ENCODE results near the gene PHAX.
A peak's percentile ranks its signal among the peaks of the same experiment; 100 is the strongest.
"Not testable (repeated sequence)": the region's sequence is repeated elsewhere in the genome, so short reads cannot be mapped to it uniquely, and the experiment has no call there.

The PHAX gene, protein sequence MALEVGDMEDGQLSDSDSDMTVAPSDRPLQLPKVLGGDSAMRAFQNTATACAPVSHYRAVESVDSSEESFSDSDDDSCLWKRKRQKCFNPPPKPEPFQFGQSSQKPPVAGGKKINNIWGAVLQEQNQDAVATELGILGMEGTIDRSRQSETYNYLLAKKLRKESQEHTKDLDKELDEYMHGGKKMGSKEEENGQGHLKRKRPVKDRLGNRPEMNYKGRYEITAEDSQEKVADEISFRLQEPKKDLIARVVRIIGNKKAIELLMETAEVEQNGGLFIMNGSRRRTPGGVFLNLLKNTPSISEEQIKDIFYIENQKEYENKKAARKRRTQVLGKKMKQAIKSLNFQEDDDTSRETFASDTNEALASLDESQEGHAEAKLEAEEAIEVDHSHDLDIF

DNA sequence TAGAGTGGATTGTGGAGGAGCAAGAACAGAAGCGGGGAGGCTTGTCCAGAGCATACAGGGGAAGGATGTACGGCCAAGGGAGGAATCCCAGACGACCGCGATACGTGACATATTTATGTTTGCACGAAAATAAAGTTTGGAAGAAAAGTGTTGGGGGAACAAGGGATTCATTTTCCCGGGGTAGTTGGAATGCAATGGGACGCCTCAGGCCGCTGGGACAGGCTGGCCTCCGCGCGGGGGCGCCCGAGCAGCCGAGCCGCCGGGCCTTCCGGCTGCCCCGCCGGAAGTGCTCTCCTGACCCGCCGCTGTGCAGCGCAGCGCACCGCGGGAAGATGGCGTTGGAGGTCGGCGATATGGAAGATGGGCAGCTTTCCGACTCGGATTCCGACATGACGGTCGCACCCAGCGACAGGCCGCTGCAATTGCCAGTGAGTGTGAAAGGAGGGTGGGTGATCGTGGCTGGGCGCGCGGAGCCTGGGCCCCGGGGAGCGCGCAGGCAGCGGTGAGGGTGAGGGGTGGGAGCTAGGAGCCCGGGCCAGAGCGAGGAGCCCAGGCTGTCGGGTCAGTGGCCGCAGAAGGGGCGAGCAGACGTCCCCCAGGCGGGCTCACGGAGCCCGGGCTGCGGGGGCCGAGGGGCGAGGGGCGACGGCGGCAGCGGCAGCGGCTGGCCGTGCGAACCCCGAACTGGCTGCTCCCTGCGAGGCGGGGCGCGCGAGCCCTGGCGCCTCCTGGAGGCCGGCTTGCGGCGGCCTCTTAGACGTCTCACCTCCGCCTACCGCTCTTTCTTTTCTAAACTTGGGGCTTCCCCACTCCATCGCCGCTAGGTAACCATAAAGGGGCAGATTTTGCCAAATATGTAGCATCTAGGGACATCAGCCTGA lies at the start of gene PHAX:
Gene PHAX (plus strand): TSS at position 317 of the 881 bp plus-strand sequence. CDS start 16 bp downstream, at position 333.
- H3K27ac Mint-ChIP-seq, result peak within 1 kb of the TSS; percentile 92
- peaks cover 10% of the 10 kb centered on the region for H3K27me3 Mint-ChIP-seq
- DNase-seq, result peak; percentile 77
- no peaks in the 10 kb centered on the region for H3K9me3 Mint-ChIP-seq
- peaks cover 15% of the 10 kb centered on the region for H3K36me3 Mint-ChIP-seq
- peaks cover 31% of the 10 kb centered on the region for H3K4me1 Mint-ChIP-seq
- CTCF ChIA-PET, result interaction anchor here (1.0 to 2.2 kb wide), 9 partner anchors 9 to 266 kb away, joined by 3 to 6 read pairs (median 4); no protein-coding TSS in a partner anchor
- peak within 1 kb of the TSS; percentile 85 for H3K4me3 Mint-ChIP-seq

DNA sequence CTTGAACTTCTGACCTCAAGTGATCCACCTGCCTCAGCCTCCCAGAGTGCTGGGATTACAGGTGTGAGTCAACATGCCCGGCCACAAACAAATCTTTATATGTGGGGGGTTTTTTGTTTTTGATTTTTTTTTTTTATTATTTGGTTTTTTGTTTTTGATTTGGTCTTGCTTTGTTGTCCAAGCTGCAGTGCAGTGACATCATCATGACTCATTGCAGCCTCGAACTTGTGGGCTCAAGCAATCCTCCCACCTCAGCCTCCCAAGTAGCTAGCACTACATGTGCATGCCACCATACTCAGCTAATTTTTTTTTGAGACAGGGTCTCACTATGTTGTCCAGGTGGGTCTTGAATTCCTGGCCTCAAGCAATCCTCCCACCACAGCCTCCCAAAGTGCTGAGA lies 48.1 kb upstream of the PHAX start:
- CTCF ChIA-PET, result no interaction called here
- Mint-ChIP-seq H3K27me3 (no peaks in the 10 kb centered on the region), H3K4me1 (no peaks in the 10 kb centered on the region), H3K36me3 (no peaks in the 10 kb centered on the region), H3K9me3 (no peaks in the 10 kb centered on the region), H3K27ac (no peak overlapping the region), H3K4me3 (no peak overlapping the region)
- DNase-seq, result no peak

DNA sequence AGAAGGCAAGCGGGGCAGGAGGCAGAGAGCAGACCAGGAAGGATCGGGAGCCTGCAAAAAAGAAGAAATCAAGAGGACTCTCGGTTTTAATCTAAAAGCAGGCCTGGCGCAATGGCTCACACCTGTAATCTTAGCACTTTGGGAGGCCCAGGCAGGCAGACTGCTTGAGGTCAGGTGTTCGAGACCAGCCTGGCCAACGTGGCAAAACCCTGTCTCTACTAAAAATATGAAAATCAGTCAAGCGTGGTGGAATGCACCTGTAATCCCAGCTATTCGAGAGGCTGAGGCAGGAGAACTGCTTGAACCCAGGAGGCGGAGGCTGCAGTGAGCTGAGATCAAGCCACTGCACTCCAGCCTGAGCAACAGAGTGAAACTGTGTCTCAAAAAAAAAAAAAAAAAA lies 45.6 kb upstream of the PHAX start:
- H3K4me1 Mint-ChIP-seq, H3K27ac Mint-ChIP-seq, H3K36me3 Mint-ChIP-seq, H3K27me3 Mint-ChIP-seq, CTCF ChIA-PET, H3K4me3 Mint-ChIP-seq, DNase-seq, H3K9me3 Mint-ChIP-seq: not testable (repeated sequence)

DNA sequence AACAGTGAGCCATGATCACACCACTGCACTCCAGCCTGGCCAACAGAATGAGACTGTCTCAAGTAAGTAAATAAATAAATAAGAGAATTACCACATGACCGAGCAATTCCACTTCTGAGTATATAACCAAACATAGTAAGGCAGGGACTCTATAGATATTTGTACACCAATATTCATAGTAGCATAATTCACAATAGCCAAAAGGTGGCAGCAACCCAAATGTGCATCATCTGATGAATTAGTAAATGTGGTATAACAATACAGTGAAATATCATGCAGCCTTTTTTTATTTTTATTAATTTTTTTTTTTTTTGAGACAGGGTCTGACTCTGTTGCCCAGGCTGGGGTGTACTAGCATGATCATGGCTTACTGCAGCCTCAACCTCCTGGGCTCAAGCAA lies 38.8 kb upstream of the PHAX start:
- Mint-ChIP-seq H3K36me3 (no peaks in the 10 kb centered on the region), H3K27me3 (no peaks in the 10 kb centered on the region), H3K4me3 (no peak overlapping the region), H3K4me1 (no peaks in the 10 kb centered on the region), H3K9me3 (no peaks in the 10 kb centered on the region), H3K27ac (no peak overlapping the region)
- no peak for DNase-seq
- CTCF ChIA-PET, result interaction anchor here (0.8 kb wide), 1 partner anchor 1769 kb away, joined by 3 read pairs; no protein-coding TSS in a partner anchor

DNA sequence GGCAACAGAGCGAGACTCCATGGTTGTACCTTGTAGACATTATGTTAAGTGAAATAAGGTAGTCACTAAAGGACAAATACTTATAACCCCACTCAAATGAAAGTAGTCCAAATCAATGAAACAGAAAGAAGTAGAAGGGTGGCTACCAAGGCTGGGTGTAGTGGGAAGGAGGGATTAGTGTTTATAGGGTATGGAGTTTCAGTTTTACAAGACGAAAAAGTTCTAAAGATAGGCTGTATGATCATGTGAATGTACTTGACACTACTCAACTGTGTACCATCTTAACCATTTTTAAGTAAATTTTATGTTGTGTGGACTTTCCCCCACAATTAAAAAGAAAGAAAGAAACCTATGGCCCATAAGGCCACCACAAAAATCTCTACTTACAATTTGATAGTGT lies 37.9 kb upstream of the PHAX start:
- no peak for DNase-seq
- CTCF ChIA-PET, result no interaction called here
- no peaks in the 10 kb centered on the region for H3K4me1 Mint-ChIP-seq
- H3K36me3 Mint-ChIP-seq, result no peaks in the 10 kb centered on the region
- no peak overlapping the region for H3K4me3 Mint-ChIP-seq
- H3K27ac Mint-ChIP-seq, result no peak overlapping the region
- no peaks in the 10 kb centered on the region for H3K9me3 Mint-ChIP-seq
- H3K27me3 Mint-ChIP-seq, result no peaks in the 10 kb centered on the region

DNA sequence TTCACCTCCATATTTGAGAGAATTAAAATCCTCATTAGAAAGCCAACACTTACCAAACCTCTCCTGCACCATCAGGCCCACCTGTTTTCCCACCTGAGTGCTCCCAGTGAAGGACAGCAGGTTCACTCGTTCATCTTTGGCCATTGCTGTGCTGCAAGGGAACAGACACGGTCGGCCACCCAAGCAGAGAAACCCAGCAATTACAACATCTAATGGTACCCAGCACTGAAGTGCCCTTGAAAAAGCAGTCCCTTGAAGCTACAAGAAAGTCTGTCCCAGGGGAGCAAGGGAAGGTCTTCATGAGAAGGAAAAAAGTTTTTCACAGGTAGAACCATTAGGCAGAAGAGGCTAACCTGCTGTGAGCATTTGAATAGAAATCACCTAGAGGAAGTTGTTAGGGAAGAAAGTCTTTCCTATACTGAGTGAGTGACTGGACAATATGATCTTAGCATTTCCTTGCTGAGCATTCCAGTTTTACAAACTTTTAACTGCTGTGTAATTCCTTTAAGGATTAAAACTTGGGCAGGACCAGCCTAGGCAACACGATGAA lies 32.5 kb upstream of the PHAX start:
- CTCF ChIA-PET, result interaction anchor here (0.6 kb wide), 1 partner anchor 108 kb away, joined by 3 read pairs; no protein-coding TSS in a partner anchor
- no peaks in the 10 kb centered on the region for H3K4me1 Mint-ChIP-seq
- peaks cover 7% of the 10 kb centered on the region for H3K27me3 Mint-ChIP-seq
- H3K4me3 Mint-ChIP-seq, result no peak overlapping the region
- no peaks in the 10 kb centered on the region for H3K9me3 Mint-ChIP-seq
- DNase-seq, result no peak
- no peaks in the 10 kb centered on the region for H3K36me3 Mint-ChIP-seq
- no peak overlapping the region for H3K27ac Mint-ChIP-seq

DNA sequence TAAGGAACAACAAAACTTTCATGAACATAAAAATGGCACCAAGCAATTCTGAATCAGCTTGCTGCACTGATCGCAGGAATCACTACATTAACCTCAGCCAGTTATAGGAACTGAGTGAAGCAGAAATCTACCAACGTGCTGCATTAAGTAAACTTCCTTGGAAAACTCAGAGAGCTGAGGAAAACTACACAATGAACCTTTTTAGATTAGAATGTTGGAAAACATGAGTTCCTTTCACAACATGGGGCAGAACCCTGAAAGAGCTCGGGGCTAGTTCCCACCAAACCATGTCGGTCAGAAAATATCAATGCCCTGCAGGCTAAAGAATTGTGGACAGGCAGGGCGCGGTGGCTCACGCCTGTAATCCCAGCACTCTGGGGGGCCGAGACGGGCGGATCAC lies 25.1 kb upstream of the PHAX start:
- Mint-ChIP-seq H3K4me1 (no peaks in the 10 kb centered on the region), H3K36me3 (no peaks in the 10 kb centered on the region), H3K27ac (no peak overlapping the region), H3K27me3 (peaks cover 3% of the 10 kb centered on the region), H3K9me3 (no peaks in the 10 kb centered on the region), H3K4me3 (no peak overlapping the region)
- CTCF ChIA-PET, result no interaction called here
- no peak for DNase-seq

DNA sequence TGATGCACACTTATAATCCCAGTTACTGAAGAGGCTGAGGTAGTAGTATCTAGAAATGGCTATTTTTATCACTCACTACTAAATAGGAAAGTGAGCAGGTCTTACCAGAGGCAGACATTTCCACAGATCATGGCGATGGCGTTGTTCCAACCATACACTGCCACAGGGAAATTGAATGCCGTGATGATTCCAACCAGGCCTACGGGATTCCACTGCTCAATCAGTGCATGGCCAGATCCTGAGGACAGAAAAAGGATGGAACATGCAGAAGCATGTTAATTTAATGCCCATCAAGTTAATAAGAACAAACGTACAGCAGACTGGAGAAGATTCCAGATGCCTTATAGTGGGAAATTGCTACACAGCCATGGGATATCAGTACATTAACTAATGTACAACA lies 23.8 kb upstream of the PHAX start:
- no peak for DNase-seq
- Mint-ChIP-seq H3K4me3 (no peak overlapping the region), H3K4me1 (no peaks in the 10 kb centered on the region), H3K27me3 (peaks cover 3% of the 10 kb centered on the region), H3K9me3 (no peaks in the 10 kb centered on the region), H3K27ac (no peak overlapping the region), H3K36me3 (no peaks in the 10 kb centered on the region)
- CTCF ChIA-PET, result no interaction called here

DNA sequence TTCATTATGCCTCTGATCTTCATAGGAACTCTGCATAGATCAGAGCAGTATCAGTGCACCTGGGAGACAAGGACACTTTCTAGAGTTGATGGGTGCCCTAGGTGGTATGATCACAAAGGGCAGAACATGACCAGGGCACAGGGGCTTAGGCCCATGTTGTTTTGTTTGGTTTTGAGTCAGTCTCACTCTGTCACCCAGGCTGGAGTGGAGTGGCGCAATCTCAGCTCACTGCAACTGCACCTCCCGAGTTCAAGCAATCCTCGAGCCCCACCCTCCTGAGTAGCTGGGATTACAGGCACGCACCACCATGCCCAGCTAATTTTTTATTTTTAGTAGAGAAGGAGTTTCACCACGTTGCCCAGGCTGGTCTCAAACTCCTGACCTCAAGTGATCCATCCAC lies 23.3 kb upstream of the PHAX start:
- Mint-ChIP-seq H3K36me3 (no peaks in the 10 kb centered on the region), H3K9me3 (no peaks in the 10 kb centered on the region), H3K4me3 (no peak overlapping the region), H3K27ac (no peak overlapping the region), H3K27me3 (no peaks in the 10 kb centered on the region), H3K4me1 (no peaks in the 10 kb centered on the region)
- CTCF ChIA-PET, result no interaction called here
- DNase-seq, result no peak

DNA sequence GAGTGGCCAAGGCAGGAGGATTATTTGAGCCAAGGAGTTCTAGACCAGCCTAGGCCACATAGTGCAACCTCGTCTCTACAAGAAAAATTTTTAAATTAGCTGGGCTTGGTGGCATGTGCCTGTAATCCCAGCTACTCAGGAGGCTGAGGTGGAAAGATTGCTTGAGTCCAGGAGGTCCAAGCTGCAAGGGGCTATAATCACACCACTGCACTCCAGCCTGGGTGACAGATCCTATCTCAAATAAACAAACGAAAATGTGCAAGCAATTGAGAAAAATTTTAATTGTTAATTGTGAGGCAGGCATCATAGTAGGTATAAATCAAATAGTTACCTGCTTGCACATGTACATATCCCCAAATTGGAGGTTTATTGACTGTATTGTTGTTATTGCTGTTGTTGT lies 21.0 kb upstream of the PHAX start:
- Mint-ChIP-seq H3K36me3 (no peaks in the 10 kb centered on the region), H3K9me3 (no peaks in the 10 kb centered on the region), H3K27me3 (no peaks in the 10 kb centered on the region), H3K4me3 (no peak overlapping the region), H3K4me1 (no peaks in the 10 kb centered on the region), H3K27ac (no peak overlapping the region)
- CTCF ChIA-PET, result no interaction called here
- no peak for DNase-seq

DNA sequence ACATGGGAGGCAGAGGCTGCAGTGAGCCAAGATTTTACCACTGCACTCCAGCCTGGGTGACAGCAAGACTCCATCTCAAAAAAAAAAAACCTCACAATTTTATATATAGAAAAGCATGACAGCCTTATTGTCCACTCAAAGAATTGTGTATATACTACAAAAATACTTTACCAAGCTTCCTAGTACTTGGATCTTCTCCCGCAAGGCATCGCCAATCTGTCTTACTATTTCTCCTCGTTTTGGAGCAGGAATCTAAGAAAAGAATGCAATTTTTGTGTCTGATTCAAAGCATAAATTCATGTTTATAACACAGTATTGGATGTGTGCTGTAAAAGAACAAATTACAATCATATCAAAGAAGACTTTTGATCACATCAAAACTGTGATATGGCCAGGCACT lies 17.0 kb upstream of the PHAX start:
- CTCF ChIA-PET, result no interaction called here
- Mint-ChIP-seq H3K36me3 (no peaks in the 10 kb centered on the region), H3K4me1 (no peaks in the 10 kb centered on the region), H3K4me3 (no peak overlapping the region), H3K27ac (no peak overlapping the region), H3K27me3 (peaks cover 7% of the 10 kb centered on the region), H3K9me3 (no peaks in the 10 kb centered on the region)
- DNase-seq, result no peak

DNA sequence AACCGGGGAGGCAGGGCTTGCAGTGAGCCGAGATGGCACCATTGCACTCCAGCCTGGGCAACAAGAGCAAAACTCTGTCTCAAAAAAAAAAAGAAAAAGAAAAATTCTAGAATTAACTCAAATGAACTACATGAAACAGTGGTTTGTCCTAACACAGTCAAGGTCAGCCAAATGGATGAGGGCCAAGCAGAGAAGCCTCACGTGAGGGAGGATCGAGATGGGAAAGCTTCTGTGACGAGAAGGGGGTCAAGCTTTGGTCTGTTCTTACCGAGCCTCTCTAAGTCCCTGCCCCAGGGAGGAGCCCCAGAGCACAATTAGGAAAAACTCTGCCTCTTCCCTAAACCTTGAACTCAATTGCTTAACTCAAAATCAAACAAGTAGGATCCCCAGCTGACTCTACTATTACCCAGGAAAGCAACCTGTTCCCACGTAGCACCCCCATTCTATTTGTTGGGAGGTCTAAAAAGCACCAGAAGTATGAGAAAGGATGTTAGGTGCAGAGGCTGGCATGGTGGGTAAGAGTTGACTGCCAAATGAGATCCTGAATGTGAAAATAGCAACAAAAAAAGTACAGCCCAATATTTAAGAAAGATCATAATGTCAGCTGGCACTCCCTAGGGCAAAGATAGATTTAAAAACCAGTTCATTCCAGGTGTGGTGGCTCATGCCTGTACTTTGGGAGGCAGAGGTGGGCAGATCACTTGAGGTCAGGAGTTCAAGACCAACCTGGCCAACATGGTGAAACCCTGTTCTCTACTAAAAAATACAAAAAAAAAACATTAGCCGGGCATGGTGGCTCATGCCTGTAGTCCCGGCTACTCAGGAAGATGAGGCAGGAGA lies 13.0 kb upstream of the PHAX start:
- H3K27me3 Mint-ChIP-seq, result peaks cover 10% of the 10 kb centered on the region
- no peak overlapping the region for H3K27ac Mint-ChIP-seq
- H3K4me3 Mint-ChIP-seq, result no peak overlapping the region
- no peaks in the 10 kb centered on the region for H3K4me1 Mint-ChIP-seq
- no peak for DNase-seq
- H3K9me3 Mint-ChIP-seq, result no peaks in the 10 kb centered on the region
- CTCF ChIA-PET, result interaction anchor here (0.6 kb wide), 1 partner anchor 43 kb away, joined by 3 read pairs; no protein-coding TSS in a partner anchor
- H3K36me3 Mint-ChIP-seq, result no peaks in the 10 kb centered on the region

DNA sequence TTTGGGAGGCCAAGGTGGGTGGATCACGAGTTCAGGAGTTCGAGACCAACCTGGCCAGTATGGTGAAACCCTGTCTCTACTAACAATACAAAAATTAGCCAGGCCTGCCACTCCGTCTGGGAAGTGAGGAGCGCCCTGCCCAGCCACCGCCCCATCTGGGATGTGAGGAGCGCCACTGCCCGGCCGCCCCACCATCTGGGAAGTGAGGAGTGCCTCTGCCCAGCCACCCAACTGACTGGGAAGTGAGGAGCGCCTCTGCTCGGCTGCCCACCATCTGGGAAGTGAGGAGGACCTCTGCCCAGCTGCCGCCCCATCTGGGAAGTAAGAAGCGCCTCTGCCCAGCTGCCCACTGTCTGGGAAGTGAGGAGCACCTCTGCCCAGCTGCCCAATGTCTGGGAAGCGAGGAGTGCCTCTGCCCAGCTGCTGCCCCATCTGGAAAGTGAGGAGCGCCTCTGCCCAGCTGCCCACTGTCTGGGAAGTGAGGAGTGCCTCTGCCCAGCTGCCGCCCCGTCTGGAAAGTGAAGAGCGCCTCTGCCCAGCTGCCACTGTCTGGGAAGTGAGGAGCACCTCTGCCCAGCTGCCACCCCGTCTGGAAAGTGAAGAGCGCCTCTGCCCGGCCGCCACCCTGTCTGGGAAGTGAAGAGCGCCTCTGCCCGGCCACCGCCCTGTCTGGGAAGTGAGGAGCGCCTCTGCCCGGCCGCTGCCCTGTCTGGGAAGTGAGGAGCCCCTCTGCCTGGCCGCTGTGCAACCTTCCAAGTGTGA lies 11.0 kb upstream of the PHAX start:
- Mint-ChIP-seq H3K4me3 (no peak overlapping the region), H3K27me3 (peaks cover 23% of the 10 kb centered on the region), H3K27ac (no peak overlapping the region), H3K4me1 (peaks cover 7% of the 10 kb centered on the region), H3K36me3 (no peaks in the 10 kb centered on the region), H3K9me3 (no peaks in the 10 kb centered on the region)
- DNase-seq, result no peak
- CTCF ChIA-PET, result no interaction called here

Measured in activated naive CD4-positive, alpha-beta T cell treated with anti-CD3 and anti-CD28 coated beads, Interleukin-2, amount 10 ng/mL, durations not matched to agents 7 days and 5 days (primary cell).